Suprapubic skin (tissue), 4 donors: ENCODE data around the gene SLC35A4.

Source experiments
- EP300 ChIP-seq: sonication (generic); formaldehyde crosslinking; IDR thresholded peaks from one replicate; pipeline ENCODE4 v1.6.1; 2017; ENCODE audit warnings: antibody characterized with exemption
- POLR2A ChIP-seq, 2 donors: fragments of 450-650 bp; IDR thresholded peaks; one replicate each; pipeline ENCODE4 v1.6.1; 2017; ENCODE audit warnings: antibody characterized with exemption in 2 of 2, mild to moderate bottlenecking in 2 of 2, moderate library complexity in 2 of 2
- POLR2AphosphoS5 ChIP-seq, 3 donors: sonication (generic); formaldehyde crosslinking; IDR thresholded peaks; one replicate each; pipeline ENCODE4 v1.6.1; 2017; ENCODE audit warnings: antibody characterized with exemption in 3 of 3
- TF ChIP-seq, protein P1 (sequence below), 2 donors: fragments of 200-600 bp in 1 of 2; fragments of 450-650 bp in 1 of 2; sonication (generic) in 1 of 2; IDR thresholded peaks; one replicate each; pipeline ENCODE4 v1.5.1; 2016 to 2019; ENCODE audit warnings: antibody characterized with exemption in 2 of 2, mild to moderate bottlenecking in 1 of 2, moderate library complexity in 1 of 2

DNA sequence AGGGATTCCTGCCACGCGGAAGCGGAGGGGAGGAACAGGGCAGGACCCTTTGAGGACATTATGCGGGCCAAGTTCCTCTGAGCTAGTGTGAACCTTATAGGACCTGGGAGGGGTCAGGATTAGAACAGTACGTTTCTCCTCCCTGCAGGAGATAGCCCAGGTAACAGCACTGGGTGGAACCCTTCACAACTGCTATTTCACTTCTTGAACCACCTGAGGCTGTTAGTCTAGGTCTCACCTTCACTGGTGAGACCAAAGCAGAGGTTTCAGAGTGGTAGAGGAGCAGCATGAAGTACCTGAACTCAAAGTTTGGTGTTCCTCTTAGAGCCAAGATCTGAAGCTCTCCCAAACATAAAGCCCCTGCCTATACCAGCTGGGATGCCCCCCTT lies 16.3 kb upstream of the SLC35A4 start:
- TF ChIP-seq, protein P1, sequence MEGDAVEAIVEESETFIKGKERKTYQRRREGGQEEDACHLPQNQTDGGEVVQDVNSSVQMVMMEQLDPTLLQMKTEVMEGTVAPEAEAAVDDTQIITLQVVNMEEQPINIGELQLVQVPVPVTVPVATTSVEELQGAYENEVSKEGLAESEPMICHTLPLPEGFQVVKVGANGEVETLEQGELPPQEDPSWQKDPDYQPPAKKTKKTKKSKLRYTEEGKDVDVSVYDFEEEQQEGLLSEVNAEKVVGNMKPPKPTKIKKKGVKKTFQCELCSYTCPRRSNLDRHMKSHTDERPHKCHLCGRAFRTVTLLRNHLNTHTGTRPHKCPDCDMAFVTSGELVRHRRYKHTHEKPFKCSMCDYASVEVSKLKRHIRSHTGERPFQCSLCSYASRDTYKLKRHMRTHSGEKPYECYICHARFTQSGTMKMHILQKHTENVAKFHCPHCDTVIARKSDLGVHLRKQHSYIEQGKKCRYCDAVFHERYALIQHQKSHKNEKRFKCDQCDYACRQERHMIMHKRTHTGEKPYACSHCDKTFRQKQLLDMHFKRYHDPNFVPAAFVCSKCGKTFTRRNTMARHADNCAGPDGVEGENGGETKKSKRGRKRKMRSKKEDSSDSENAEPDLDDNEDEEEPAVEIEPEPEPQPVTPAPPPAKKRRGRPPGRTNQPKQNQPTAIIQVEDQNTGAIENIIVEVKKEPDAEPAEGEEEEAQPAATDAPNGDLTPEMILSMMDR (IDR thresholded peaks at IDR 0.05), result no peak
- TF ChIP-seq POLR2AphosphoS5 (IDR thresholded peaks at IDR 0.05) (no peak), POLR2A (IDR thresholded peaks at IDR 0.05) (no peak), EP300 (no peak)
